ENCODE results near the gene NUP214.

DNA sequence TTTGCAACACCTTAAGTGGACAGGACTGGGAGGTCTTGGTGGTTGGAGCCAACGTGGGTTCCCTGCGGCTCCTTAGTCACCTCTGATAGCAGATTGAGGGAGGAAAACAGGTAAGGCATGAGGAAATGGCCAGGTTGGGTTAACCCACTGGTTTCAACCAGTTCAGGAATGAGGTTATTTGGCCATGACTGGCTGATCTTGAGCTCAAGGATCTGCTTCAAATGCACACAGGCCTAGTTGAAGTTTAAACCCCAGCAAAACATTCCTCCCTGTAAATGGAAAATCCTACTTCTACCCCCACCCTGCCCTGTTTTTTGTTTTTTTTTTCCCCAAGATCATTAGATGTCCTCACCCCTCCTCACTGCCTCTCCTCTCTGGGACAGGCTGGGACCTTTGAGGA lies 3.2 kb upstream of the NUP214 start:
- TF ChIP-seq, protein P1, sequence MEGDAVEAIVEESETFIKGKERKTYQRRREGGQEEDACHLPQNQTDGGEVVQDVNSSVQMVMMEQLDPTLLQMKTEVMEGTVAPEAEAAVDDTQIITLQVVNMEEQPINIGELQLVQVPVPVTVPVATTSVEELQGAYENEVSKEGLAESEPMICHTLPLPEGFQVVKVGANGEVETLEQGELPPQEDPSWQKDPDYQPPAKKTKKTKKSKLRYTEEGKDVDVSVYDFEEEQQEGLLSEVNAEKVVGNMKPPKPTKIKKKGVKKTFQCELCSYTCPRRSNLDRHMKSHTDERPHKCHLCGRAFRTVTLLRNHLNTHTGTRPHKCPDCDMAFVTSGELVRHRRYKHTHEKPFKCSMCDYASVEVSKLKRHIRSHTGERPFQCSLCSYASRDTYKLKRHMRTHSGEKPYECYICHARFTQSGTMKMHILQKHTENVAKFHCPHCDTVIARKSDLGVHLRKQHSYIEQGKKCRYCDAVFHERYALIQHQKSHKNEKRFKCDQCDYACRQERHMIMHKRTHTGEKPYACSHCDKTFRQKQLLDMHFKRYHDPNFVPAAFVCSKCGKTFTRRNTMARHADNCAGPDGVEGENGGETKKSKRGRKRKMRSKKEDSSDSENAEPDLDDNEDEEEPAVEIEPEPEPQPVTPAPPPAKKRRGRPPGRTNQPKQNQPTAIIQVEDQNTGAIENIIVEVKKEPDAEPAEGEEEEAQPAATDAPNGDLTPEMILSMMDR (IDR thresholded peaks at IDR 0.05): no peak
- TF ChIP-seq ZFX (IDR thresholded peaks at IDR 0.05; ENCODE audit: borderline replicate concordance): no peak
